GM12891 (cell line): ENCODE data around the gene NENF.

Source experiments
- PAX5 ChIP-seq: IDR thresholded peaks from 2 replicates; pipeline ENCODE4 v1.6.1; 2011; ENCODE audit warnings: low read length, moderate library complexity, mild to moderate bottlenecking; ENCODE audit not compliant: insufficient read depth, severe bottlenecking
- POLR2A ChIP-seq: IDR thresholded peaks from 2 replicates; pipeline ENCODE4 v1.6.1; 2011; ENCODE audit warnings: low read depth, low read length, control low read depth
- POLR2AphosphoS5 ChIP-seq: IDR thresholded peaks from 2 replicates; pipeline ENCODE4 v1.6.1; 2011; ENCODE audit warnings: low read depth, low read length, control low read depth
- POU2F2 ChIP-seq: IDR thresholded peaks from 2 replicates; pipeline ENCODE4 v1.6.1; 2011; ENCODE audit warnings: low read depth, mild to moderate bottlenecking, control low read depth, low read length, moderate library complexity
- SPI1 ChIP-seq: IDR thresholded peaks from 2 replicates; pipeline ENCODE4 v1.6.1; 2011; ENCODE audit warnings: low read depth, low read length, control low read depth
- TAF1 ChIP-seq: IDR thresholded peaks from 2 replicates; pipeline ENCODE4 v1.6.1; 2011; ENCODE audit warnings: low read depth, low read length, control low read depth

DNA sequence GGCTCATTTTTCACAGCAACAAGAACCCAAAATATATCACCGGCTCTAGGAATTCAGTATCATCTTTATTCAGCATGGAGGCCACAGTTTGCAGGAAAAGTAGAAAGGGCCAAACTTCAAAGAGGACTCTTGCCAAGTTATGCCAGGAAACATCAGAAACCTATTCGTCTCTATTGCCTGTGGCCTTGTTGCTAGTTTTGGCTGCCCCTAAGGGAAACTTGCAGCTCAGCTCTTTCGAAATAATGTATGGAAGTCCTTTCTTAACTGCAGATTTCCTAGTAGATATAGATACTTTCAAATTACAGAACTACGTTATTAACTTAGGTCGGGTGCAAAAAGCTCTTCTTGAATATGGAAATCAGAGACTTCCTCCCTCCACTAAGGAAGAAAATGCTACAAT, 4.2 kb upstream of the NENF start:
- TF ChIP-seq POU2F2: no peak
- no peak for TF ChIP-seq POLR2AphosphoS5
- no peak for TF ChIP-seq PAX5
- no peak for TF ChIP-seq POLR2A
- no peak for TF ChIP-seq TAF1
- TF ChIP-seq SPI1: no peak
